GM13977 (cell line): Measurements from ENCODE around the gene PYDC2.

Source experiments
- DNase-seq: peaks from one replicate; pipeline ENCODE4 v3.0.0; 2012; ENCODE audit warnings: low spot score
- in situ Hi-C: fragments of 300-500 bp; cut with MboI; formaldehyde crosslinking; loops from one replicate; pipeline ENCODE4 v1.12.0; 2022; ENCODE audit warnings: low sequenced_read_pairs, low pct_unique_long_range_greater_than_20kb, mixed read lengths, inconsistent platforms; ENCODE audit not compliant: unreplicated experiment
- TF ChIP-seq, protein P1 (sequence below): IDR thresholded peaks from 2 replicates; pipeline ENCODE4 v1.5.1; 2012; ENCODE audit warnings: mild to moderate bottlenecking, control low read depth; ENCODE audit not compliant: insufficient read depth; ENCODE audit errors: extremely low read depth, missing control alignments

Gene PYDC2

DNA sequence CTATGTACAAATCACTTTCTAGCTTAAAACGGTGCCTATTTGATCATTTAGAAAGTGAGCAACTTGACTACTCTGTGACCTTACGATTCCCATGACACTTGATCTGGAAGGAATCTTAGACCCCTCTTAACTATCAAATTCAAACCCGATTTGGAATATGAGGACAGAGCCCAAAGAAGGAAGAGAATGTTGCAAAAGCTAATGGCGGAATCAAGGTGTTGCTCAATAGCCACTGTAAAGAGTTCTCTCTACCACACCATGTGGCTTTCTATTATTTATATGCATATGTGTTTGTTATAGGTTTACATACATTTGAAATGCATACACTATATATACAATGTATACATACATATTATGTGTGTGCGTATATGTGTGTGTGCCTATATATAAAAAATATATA, 39.9 kb downstream of the PYDC2 start:
- TF ChIP-seq, protein P1, sequence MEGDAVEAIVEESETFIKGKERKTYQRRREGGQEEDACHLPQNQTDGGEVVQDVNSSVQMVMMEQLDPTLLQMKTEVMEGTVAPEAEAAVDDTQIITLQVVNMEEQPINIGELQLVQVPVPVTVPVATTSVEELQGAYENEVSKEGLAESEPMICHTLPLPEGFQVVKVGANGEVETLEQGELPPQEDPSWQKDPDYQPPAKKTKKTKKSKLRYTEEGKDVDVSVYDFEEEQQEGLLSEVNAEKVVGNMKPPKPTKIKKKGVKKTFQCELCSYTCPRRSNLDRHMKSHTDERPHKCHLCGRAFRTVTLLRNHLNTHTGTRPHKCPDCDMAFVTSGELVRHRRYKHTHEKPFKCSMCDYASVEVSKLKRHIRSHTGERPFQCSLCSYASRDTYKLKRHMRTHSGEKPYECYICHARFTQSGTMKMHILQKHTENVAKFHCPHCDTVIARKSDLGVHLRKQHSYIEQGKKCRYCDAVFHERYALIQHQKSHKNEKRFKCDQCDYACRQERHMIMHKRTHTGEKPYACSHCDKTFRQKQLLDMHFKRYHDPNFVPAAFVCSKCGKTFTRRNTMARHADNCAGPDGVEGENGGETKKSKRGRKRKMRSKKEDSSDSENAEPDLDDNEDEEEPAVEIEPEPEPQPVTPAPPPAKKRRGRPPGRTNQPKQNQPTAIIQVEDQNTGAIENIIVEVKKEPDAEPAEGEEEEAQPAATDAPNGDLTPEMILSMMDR = no peak
- no peak for DNase-seq
- in situ Hi-C loops = no loop called here

- peak; percentile 22 for DNase-seq
- in situ Hi-C loops = no loop called here
- TF ChIP-seq, protein P1 = peak; percentile 22
Measured at GRCh38 chr3:191502583-191502982, 41.6 kb downstream of the PYDC2 start.

GRCh38 chr3:191509078-191509477, 48.1 kb downstream of the PYDC2 start:
- no peak for DNase-seq
- in situ Hi-C loops = no loop called here
- TF ChIP-seq, protein P1 = no peak
